Activated naive CD4-positive, alpha-beta T cell treated with anti-CD3 and anti-CD28 coated beads, Interleukin-2, amount 10 ng/mL, durations not matched to agents 7 days and 5 days (primary cell): ENCODE results near the gene RAE1.

ENCODE experiments used
- CTCF ChIA-PET: fragments of 350-600 bp; sonication (Branson Sonifier 250); formaldehyde crosslinking; loops from one replicate; lab custom pipeline; 2021; ENCODE audit warnings: antibody characterized with exemption; lab: Charles Lee
- DNase-seq: peaks from one replicate; pipeline ENCODE4 v3.0.0-alpha.2; 2020
- H3K27ac Mint-ChIP-seq: one replicate; pipeline ENCODE4 v1.8.0; 2021; ENCODE audit warnings: mild to moderate bottlenecking, moderate library complexity, mixed read lengths
- H3K27me3 Mint-ChIP-seq: one replicate; pipeline ENCODE4 v1.8.0; 2021; ENCODE audit warnings: mild to moderate bottlenecking, mixed read lengths
- H3K36me3 Mint-ChIP-seq: one replicate; pipeline ENCODE4 v1.8.0; 2021; ENCODE audit warnings: mixed read lengths
- H3K4me1 Mint-ChIP-seq: one replicate; pipeline ENCODE4 v1.8.0; 2021; ENCODE audit warnings: mixed read lengths
- H3K4me3 Mint-ChIP-seq: one replicate; pipeline ENCODE4 v1.8.0; 2021; ENCODE audit warnings: mild to moderate bottlenecking, moderate library complexity, mixed read lengths
- H3K9me3 Mint-ChIP-seq: one replicate; pipeline ENCODE4 v1.8.0; 2021; ENCODE audit warnings: mixed read lengths

RAE1 gene, protein sequence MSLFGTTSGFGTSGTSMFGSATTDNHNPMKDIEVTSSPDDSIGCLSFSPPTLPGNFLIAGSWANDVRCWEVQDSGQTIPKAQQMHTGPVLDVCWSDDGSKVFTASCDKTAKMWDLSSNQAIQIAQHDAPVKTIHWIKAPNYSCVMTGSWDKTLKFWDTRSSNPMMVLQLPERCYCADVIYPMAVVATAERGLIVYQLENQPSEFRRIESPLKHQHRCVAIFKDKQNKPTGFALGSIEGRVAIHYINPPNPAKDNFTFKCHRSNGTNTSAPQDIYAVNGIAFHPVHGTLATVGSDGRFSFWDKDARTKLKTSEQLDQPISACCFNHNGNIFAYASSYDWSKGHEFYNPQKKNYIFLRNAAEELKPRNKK

DNA sequence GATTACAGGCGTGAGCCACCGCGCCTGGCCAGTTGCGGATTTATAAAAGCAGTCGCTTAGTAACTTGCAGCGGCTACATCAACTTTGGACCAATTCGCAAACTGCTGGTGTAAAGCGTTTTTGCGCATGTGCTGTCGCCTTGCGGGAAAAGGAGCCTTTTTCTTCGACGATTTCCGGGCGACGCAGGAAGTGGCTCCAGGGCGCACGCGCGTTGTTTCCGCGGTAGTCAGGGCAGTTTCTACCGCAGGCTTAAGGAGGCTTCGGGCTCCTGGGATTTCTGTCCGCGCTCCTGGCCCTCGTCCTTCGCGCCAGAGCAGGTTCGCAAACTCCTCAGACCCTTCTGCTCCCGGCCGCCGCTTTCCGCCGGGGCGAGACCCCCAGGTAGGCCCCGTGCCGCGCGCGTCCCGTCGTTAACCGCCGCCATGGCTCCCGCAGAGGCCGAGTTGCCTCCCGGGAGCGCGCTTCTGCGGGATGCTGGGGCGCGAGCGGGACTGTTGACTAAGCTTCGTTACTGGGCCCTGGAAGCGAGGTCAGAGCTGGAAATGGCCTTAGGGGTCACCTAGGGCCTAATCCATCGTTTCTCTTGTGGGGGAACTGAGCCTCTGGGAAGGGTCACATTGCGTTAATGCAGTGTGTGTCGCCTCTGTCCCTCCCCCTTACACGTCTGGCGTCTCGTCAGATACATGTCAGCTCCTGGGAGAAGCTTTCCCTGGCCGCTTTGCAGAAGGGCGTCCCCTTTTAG is at the start of gene RAE1:
Gene RAE1 (plus strand): TSS at position 214 of the 742 bp plus-strand sequence. CDS start 2,784 bp downstream, outside the sequence.
- Mint-ChIP-seq H3K9me3 (no peaks in the 10 kb centered on the region), H3K4me1 (peaks cover 21% of the 10 kb centered on the region), H3K4me3 (peak within 1 kb of the TSS; percentile 93), H3K27ac (peak within 1 kb of the TSS; percentile 86), H3K36me3 (peaks cover 28% of the 10 kb centered on the region), H3K27me3 (peaks cover 5% of the 10 kb centered on the region)
- DNase-seq: peak; percentile 94
- CTCF ChIA-PET: interaction anchor here (0.6 to 1.2 kb wide), 4 partner anchors 25 to 87 kb away, joined by 3 to 4 read pairs (median 3); no protein-coding TSS in a partner anchor

DNA sequence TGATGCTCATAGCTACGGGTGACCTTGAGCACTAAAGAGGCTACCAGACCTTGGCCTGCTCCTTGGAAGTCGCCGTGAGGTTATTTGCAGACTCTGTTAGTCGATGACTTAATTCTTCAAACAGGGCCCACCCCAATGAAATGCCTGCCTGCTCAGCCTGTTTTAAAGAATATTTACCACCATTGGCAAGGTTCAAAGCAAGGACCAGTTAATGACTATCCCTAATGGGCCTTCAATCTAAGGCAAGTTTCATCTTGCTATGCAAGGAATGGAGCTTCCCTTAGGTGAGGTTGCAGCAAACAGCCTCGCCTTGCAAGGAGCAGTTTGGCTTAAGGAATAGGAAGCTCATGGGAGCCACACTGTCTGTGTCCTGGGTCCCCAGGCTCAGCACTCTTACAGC is 44.3 kb upstream of the RAE1 start:
- Mint-ChIP-seq H3K27me3 (peaks cover 11% of the 10 kb centered on the region), H3K9me3 (no peaks in the 10 kb centered on the region), H3K4me1 (no peaks in the 10 kb centered on the region), H3K27ac (no peak overlapping the region), H3K36me3 (no peaks in the 10 kb centered on the region), H3K4me3 (no peak overlapping the region)
- CTCF ChIA-PET: no interaction called here
- no peak for DNase-seq

DNA sequence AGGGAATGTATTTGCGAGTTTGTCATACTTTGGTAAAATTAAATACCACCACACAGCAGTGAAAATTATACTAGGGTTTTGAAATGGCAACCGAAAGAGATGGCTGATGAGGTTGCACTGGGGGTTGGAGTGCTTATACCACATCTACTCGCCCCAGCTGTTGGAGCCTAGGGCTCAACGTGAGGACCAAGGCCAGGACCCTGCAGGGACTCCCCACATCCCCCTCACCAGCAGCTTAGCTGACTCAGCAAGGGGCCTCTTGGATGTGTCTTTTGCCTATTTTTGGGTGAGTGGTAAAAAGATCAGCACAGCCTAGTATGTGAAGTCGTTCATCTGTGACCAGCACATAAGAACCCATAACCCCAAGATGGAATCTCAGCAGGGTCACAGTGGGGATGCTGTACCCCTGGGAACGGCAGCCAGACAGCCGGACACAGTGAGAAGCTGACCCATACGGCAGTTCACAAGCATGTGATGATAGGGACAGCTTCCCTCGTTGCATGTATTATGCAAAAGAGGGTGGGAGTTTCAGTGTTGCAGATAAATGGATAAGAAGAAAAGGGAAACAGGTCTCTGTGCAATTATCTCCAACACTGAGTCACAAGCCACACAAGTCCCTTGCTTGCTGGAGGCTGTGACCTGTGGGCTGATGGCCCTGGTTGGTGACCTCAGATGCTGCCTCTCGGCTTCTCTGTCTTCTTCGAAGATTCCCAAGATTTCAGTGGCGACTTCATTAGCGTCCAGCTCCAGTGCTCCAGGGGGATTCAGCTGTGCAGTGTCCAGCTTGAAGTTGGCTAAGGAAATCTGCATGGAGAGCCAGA is 42.4 kb upstream of the RAE1 start:
- H3K4me1 Mint-ChIP-seq: no peaks in the 10 kb centered on the region
- no peak for DNase-seq
- peaks cover 11% of the 10 kb centered on the region for H3K27me3 Mint-ChIP-seq
- H3K36me3 Mint-ChIP-seq: no peaks in the 10 kb centered on the region
- CTCF ChIA-PET: no interaction called here
- no peak overlapping the region for H3K27ac Mint-ChIP-seq
- H3K4me3 Mint-ChIP-seq: no peak overlapping the region
- no peaks in the 10 kb centered on the region for H3K9me3 Mint-ChIP-seq

DNA sequence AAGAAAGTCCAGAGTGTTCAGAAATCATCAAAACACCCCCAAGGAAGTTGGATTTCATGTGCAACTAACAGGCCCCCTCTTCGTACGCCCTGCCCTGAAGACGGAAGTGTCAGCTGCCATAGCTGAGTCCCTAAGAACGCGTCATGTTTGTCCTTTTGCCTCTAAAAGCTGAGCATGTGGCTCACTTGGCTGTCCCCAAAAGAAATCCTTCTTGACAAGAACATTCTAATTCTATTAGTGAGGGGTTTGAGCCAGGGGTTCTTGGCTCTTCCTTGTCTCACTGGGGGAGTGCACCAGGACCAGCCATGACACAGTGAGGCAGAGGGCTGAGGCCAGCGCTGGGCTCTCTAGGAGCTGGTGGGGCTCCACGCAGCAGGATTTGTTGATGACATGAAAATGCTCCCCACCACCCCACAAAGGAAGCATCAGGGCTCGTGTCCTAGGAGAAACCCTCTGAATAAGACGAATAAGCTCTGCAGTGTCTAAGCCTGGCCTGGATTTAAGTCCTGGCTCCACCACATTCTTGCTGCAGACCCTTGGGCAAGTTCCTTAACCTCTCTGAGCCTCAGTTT is 41.4 kb upstream of the RAE1 start:
- Mint-ChIP-seq H3K4me3 (no peak overlapping the region), H3K9me3 (no peaks in the 10 kb centered on the region), H3K27me3 (peaks cover 14% of the 10 kb centered on the region), H3K4me1 (no peaks in the 10 kb centered on the region), H3K27ac (no peak overlapping the region), H3K36me3 (no peaks in the 10 kb centered on the region)
- CTCF ChIA-PET: no interaction called here
- DNase-seq: no peak

DNA sequence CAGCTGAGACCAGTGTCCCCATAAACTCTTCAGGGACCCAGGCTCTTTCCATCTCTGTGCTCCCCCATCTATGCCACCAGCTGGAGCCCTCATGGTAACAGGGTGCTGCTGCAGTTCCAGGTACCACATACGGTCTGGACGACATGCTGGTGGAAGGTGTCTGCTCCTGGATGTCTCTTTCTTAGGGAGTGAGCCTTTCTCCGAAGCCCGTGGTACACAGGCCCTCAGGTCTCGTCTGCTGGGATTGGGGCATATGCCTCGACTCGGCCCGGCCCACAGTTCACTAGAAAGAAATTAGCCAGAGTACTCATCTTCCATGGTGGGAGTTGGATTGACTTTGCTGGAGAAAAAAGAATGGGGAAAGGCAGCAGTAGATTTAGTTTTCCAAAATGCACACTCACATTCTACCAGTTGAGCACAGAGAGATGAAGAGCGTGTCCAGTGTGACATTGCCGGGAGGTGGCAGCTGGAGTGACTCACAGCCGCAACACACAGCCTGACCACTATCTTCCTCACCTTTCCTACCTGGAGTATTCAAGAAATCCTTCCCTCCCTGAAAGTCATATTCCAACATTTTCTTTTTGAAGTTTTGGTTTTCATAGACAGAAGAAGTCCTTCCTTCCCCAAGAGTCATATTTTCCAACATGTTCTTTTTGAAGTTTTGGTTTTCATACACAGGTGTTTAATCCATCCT is 40.1 kb upstream of the RAE1 start:
- no peak for DNase-seq
- Mint-ChIP-seq H3K27ac (no peak overlapping the region), H3K27me3 (peaks cover 10% of the 10 kb centered on the region), H3K9me3 (no peaks in the 10 kb centered on the region), H3K4me3 (no peak overlapping the region), H3K4me1 (no peaks in the 10 kb centered on the region), H3K36me3 (no peaks in the 10 kb centered on the region)
- CTCF ChIA-PET: no interaction called here

DNA sequence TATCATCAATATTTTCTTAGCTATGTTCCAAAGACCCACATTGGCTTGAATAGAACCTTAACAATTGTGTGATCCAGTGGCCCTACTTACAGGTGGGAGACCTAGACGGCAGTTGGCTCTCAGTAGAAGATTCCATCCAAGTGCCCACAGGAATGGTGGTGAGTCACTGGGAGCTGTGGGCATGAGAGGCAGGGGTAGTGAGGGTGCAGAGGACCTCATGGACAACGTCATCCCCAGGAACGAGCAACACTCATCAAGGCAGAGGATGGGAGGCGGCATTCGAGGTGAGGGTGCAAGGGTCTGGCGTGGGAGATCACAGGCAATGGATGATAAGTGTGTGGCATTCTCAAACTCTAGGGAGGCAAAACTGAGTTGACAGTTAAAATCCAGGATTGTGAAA is 38.9 kb upstream of the RAE1 start:
- no peak overlapping the region for H3K27ac Mint-ChIP-seq
- peaks cover 12% of the 10 kb centered on the region for H3K27me3 Mint-ChIP-seq
- H3K36me3 Mint-ChIP-seq: no peaks in the 10 kb centered on the region
- DNase-seq: no peak
- H3K4me3 Mint-ChIP-seq: no peak overlapping the region
- no peaks in the 10 kb centered on the region for H3K9me3 Mint-ChIP-seq
- CTCF ChIA-PET: no interaction called here
- no peaks in the 10 kb centered on the region for H3K4me1 Mint-ChIP-seq

DNA sequence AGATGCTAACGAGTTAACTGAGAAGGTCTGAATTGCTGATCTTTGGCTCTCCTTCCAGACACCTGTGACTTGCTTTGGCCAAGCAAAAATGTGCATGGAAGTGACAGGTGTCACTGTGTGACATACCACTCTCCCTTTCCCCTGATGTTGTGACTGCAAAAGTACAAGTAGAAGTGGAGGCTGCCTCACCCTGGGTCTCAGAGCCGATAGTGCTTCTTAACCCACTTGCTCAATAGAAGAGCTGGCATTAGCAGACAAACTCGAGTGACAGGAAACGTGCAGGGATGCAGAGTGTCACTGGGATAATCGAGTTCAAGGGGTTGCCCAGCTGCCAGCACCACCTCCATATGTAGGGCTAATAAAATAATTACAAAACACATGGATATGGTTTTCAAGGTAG is 37.8 kb upstream of the RAE1 start:
- Mint-ChIP-seq H3K4me1 (no peaks in the 10 kb centered on the region), H3K9me3 (no peaks in the 10 kb centered on the region), H3K27ac (no peak overlapping the region), H3K27me3 (peaks cover 17% of the 10 kb centered on the region), H3K4me3 (no peak overlapping the region), H3K36me3 (no peaks in the 10 kb centered on the region)
- no peak for DNase-seq
- CTCF ChIA-PET: no interaction called here

DNA sequence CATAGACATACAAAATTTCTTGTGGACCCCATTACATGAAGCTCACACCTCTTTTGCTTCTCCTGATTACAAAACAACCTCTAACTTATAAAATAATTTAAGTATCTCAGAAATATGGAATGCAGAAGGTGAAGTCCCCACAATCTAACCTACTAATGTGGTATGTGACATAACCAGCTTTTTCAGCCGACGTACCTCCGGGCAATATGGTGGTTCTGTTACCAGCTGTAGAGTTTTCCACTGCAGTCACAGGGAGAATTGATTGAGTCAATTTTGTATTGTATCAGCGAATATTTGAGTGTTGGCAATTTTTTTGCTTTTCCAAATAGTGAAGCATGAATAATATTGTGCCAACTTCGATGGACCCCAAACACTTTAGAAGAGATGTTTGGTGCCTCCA is 37.1 kb upstream of the RAE1 start:
- Mint-ChIP-seq H3K36me3 (no peaks in the 10 kb centered on the region), H3K4me3 (no peak overlapping the region), H3K9me3 (no peaks in the 10 kb centered on the region), H3K27me3 (peaks cover 18% of the 10 kb centered on the region), H3K4me1 (no peaks in the 10 kb centered on the region), H3K27ac (no peak overlapping the region)
- CTCF ChIA-PET: no interaction called here
- no peak for DNase-seq

DNA sequence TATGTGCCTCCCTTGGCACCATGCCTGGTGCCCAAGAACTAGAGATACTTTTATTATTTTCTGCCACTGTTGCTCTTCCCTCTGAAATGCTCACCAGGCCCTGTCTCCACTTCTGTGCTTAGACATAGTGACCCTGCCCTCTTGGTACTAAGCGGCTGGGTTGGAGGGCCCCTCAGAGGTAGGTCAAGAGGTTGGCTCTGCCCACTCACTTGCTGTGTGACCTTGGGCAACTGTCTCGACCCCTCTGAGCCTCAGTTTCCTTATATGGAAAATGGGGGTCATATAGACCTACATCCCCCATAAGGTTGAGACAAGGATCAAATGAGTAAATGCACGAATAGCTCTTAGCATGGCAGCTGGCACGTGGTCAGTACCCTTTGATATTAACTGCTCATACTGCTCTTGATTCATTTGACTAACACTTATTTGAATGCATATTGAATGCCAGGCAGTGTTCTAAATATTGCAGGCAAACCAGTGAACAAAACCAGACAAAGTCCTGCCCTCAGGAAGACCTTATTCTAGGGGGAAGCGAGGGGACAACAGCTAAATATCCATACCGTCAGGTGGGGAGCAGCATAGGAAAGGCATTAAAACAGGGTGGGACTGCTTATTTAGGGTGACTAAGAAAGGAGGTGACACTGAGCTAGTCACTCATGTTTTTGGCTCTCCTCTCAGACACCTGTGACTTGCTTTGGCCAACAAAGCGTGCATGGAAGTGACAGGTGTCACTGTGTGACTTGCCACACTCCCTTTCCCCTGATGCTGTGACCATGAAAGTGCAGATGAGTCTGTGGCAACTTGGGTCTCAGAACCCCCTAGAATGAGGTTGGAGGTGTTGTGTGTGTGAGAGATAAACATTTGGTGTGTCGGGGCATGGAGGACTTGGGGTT is 35.7 kb upstream of the RAE1 start:
- Mint-ChIP-seq H3K27me3 (peaks cover 12% of the 10 kb centered on the region), H3K36me3 (no peaks in the 10 kb centered on the region), H3K9me3 (no peaks in the 10 kb centered on the region), H3K27ac (no peak overlapping the region), H3K4me1 (no peaks in the 10 kb centered on the region), H3K4me3 (no peak overlapping the region)
- no peak for DNase-seq
- CTCF ChIA-PET: no interaction called here

DNA sequence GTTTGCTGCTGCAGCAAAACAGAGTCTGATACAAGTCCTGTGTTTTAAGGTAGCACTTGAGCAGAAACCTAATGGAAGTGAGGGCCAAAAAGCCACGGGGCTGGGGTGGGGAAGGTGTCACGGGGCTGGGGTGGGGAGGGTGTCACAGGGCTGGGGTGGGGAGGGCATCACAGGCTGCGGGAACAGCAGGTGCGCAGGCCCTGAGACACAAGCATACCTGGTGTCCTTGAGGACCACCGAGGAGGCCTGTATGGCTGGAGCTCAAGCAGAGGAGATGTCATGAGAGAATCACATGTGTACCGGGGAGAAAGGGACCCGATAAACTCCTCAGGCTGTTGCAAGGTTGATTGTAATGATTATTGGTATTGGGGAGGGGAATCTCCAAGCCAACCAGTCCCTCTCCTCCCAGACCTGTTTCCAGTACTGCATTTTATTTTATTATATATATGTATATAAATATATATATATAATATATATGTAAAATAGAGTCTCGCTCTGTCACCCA is 35.0 kb upstream of the RAE1 start:
- CTCF ChIA-PET: no interaction called here
- no peaks in the 10 kb centered on the region for H3K36me3 Mint-ChIP-seq
- no peak for DNase-seq
- H3K27me3 Mint-ChIP-seq: peaks cover 12% of the 10 kb centered on the region
- no peak overlapping the region for H3K27ac Mint-ChIP-seq
- H3K4me3 Mint-ChIP-seq: no peak overlapping the region
- no peaks in the 10 kb centered on the region for H3K4me1 Mint-ChIP-seq
- H3K9me3 Mint-ChIP-seq: no peaks in the 10 kb centered on the region

DNA sequence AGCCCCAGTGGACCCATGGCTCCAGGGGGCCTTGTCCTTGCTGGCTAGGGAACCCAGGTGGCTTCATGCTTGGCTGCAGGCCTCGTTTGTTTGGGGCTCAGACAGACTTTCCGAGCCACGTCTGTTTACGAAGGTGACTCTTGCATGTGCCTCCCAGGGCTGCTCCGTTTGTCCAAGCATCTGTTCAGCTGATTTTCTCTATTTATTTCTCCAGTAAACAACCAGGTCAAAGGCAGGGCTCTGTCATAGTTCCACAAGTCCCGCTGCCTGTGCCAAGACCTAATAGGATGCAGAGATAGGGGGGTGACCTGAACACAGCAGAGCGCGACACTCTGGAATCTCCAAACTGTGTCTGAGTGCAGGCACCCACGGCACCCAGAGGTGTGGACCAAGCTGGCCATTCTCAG is 34.3 kb upstream of the RAE1 start:
- H3K36me3 Mint-ChIP-seq: no peaks in the 10 kb centered on the region
- H3K4me1 Mint-ChIP-seq: no peaks in the 10 kb centered on the region
- peaks cover 19% of the 10 kb centered on the region for H3K27me3 Mint-ChIP-seq
- H3K9me3 Mint-ChIP-seq: no peaks in the 10 kb centered on the region
- DNase-seq: no peak
- no peak overlapping the region for H3K27ac Mint-ChIP-seq
- CTCF ChIA-PET: no interaction called here
- no peak overlapping the region for H3K4me3 Mint-ChIP-seq

DNA sequence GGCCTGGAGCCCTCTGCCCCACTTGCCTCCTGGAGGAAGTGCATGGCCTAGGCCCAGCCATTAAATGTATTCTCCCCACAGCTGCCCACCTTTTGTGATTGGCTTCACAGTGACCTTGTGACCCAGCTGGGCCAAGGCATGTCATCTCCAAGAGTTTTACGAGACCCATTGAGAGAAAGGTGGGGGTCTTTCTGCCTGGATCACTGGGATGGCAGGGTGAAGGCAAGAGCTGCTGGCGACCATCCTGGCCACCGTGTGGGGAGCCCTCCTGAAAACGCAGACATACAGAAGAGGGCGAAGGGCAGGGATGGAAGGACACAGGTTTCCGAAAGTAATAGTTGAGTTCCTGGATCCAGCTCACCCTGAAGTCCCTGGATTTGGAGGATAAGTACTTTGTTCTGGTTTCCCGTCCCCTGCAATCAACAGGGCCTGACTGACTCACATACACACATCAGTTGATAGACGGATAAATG is 33.7 kb upstream of the RAE1 start:
- CTCF ChIA-PET: no interaction called here
- peaks cover 24% of the 10 kb centered on the region for H3K27me3 Mint-ChIP-seq
- no peaks in the 10 kb centered on the region for H3K36me3 Mint-ChIP-seq
- no peak overlapping the region for H3K4me3 Mint-ChIP-seq
- DNase-seq: no peak
- H3K4me1 Mint-ChIP-seq: no peaks in the 10 kb centered on the region
- no peaks in the 10 kb centered on the region for H3K9me3 Mint-ChIP-seq
- no peak overlapping the region for H3K27ac Mint-ChIP-seq
